Ishikawa (cell line): ENCODE data around the gene HSF4.

Experiments used
- CEBPB ChIP-seq: IDR thresholded peaks from 2 replicates; pipeline ENCODE4 v1.6.1; 2012
- EP300 ChIP-seq: IDR thresholded peaks from 2 replicates; pipeline ENCODE4 v1.6.1; 2012; ENCODE audit warnings: borderline replicate concordance
- FOXM1 ChIP-seq: IDR thresholded peaks from 2 replicates; pipeline ENCODE4 v1.6.1; 2012; ENCODE audit warnings: low read depth, borderline replicate concordance
- NFIC ChIP-seq: IDR thresholded peaks from 2 replicates; pipeline ENCODE4 v1.6.1; 2012
- RAD21 ChIP-seq: IDR thresholded peaks from 2 replicates; pipeline ENCODE4 v1.6.1; 2012; ENCODE audit warnings: low read depth
- TAF1 ChIP-seq: IDR thresholded peaks from 2 replicates; pipeline ENCODE4 v1.6.1; 2012; ENCODE audit warnings: low read depth, mild to moderate bottlenecking
- TCF12 ChIP-seq: IDR thresholded peaks from 2 replicates; pipeline ENCODE4 v1.6.1; 2012; ENCODE audit warnings: low read depth
- TEAD4 ChIP-seq: IDR thresholded peaks from 2 replicates; pipeline ENCODE4 v1.6.1; 2012
- YY1 ChIP-seq: IDR thresholded peaks from 2 replicates; pipeline ENCODE4 v1.6.1; 2012; ENCODE audit warnings: low read depth
- TF ChIP-seq, protein P1 (sequence below): IDR thresholded peaks from 2 replicates; pipeline ENCODE4 v1.6.1; 2012
- TF ChIP-seq, protein P2 (sequence below): IDR thresholded peaks from 2 replicates; pipeline ENCODE4 v1.6.1; 2012; ENCODE audit warnings: low read depth, mild to moderate bottlenecking

DNA sequence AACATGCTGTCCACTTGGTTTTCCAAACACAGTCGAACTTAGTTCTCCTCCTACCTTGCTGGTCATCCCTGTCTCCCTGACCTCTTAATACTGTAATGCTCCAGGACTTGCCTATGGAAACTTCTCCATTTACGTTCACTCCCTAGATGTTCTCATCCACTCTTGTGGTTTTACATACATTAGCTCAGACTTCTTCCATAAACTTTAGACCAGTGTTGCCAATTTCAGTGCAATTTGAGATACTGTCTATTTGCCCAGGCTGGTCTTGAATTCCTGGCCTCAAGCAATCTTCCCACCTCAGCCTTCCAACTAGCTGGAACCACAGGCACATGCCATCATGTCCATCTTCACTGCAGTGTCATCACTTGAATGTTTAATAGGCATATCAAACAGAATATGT, 17.7 kb downstream of the HSF4 start:
- no peak for TF ChIP-seq RAD21
- TF ChIP-seq NFIC: no peak
- TF ChIP-seq, protein P1, sequence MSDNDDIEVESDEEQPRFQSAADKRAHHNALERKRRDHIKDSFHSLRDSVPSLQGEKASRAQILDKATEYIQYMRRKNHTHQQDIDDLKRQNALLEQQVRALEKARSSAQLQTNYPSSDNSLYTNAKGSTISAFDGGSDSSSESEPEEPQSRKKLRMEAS: no peak
- TF ChIP-seq, protein P2, sequence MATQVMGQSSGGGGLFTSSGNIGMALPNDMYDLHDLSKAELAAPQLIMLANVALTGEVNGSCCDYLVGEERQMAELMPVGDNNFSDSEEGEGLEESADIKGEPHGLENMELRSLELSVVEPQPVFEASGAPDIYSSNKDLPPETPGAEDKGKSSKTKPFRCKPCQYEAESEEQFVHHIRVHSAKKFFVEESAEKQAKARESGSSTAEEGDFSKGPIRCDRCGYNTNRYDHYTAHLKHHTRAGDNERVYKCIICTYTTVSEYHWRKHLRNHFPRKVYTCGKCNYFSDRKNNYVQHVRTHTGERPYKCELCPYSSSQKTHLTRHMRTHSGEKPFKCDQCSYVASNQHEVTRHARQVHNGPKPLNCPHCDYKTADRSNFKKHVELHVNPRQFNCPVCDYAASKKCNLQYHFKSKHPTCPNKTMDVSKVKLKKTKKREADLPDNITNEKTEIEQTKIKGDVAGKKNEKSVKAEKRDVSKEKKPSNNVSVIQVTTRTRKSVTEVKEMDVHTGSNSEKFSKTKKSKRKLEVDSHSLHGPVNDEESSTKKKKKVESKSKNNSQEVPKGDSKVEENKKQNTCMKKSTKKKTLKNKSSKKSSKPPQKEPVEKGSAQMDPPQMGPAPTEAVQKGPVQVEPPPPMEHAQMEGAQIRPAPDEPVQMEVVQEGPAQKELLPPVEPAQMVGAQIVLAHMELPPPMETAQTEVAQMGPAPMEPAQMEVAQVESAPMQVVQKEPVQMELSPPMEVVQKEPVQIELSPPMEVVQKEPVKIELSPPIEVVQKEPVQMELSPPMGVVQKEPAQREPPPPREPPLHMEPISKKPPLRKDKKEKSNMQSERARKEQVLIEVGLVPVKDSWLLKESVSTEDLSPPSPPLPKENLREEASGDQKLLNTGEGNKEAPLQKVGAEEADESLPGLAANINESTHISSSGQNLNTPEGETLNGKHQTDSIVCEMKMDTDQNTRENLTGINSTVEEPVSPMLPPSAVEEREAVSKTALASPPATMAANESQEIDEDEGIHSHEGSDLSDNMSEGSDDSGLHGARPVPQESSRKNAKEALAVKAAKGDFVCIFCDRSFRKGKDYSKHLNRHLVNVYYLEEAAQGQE: no peak
- TF ChIP-seq TAF1: no peak
- TF ChIP-seq TEAD4: no peak
- no peak for TF ChIP-seq CEBPB
- TF ChIP-seq EP300: no peak
- no peak for TF ChIP-seq TCF12
- no peak for TF ChIP-seq FOXM1
- no peak for TF ChIP-seq YY1
